Fibroblast of the aortic adventitia (primary cell): ENCODE measurements around the gene HEG1. TPM values are rescaled to one million over a fixed set of nuclear protein-coding genes. Genes with fewer than 3 reads are reported as not detected.
"Not testable (repeated sequence)": the region's sequence is repeated elsewhere in the genome, so short reads cannot be mapped to it uniquely, and the experiment has no call there.

Experiments
- DNase-seq: peaks from one replicate; pipeline ENCODE4 v3.0.0-alpha.2; 2010; ENCODE audit warnings: low read depth
- H3K4me3 ChIP-seq: 2 replicates; pipeline ENCODE4 v1.5.1; 2011; ENCODE audit warnings: low read depth, mild to moderate bottlenecking, control low read depth, low read length, moderate library complexity
- total RNA-seq: library from RNA; depleted of rRNA; stranded (reverse); fragments of >200 nt; gene quantifications from 2 replicates; pipeline ENCODE4 v1.2.3, GENCODE V29; 2012; ENCODE audit warnings: low replicate concordance
- TF ChIP-seq, protein P1 (sequence below): IDR thresholded peaks from 2 replicates; pipeline ENCODE4 v1.5.1; 2011; ENCODE audit warnings: mild to moderate bottlenecking, low read length, control low read depth, inconsistent platforms; ENCODE audit not compliant: insufficient read depth

Gene HEG1
- total RNA-seq, 1 donor = 198 TPM

DNA sequence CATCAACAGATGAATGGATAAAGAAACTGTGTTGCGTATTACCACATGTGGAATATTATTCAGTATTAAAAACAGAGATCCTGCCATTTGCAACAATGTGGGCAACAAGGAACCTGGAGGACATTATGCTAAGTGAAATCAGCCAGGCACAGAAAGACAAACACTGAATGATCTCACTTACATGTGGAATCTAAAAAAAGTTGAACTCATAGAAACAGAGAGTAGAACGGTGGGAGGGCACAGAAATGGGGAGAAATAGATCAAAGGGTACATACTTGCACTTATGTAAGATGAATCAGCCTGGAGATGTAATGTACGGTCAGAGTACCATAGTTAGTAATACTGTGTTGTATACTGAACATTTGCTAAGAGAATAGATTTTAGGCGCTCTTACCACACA, 91.4 kb downstream of the HEG1 start:
- no peak overlapping the region for H3K4me3 ChIP-seq
- DNase-seq = peak; percentile 45
- TF ChIP-seq, protein P1, sequence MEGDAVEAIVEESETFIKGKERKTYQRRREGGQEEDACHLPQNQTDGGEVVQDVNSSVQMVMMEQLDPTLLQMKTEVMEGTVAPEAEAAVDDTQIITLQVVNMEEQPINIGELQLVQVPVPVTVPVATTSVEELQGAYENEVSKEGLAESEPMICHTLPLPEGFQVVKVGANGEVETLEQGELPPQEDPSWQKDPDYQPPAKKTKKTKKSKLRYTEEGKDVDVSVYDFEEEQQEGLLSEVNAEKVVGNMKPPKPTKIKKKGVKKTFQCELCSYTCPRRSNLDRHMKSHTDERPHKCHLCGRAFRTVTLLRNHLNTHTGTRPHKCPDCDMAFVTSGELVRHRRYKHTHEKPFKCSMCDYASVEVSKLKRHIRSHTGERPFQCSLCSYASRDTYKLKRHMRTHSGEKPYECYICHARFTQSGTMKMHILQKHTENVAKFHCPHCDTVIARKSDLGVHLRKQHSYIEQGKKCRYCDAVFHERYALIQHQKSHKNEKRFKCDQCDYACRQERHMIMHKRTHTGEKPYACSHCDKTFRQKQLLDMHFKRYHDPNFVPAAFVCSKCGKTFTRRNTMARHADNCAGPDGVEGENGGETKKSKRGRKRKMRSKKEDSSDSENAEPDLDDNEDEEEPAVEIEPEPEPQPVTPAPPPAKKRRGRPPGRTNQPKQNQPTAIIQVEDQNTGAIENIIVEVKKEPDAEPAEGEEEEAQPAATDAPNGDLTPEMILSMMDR = no peak

DNA sequence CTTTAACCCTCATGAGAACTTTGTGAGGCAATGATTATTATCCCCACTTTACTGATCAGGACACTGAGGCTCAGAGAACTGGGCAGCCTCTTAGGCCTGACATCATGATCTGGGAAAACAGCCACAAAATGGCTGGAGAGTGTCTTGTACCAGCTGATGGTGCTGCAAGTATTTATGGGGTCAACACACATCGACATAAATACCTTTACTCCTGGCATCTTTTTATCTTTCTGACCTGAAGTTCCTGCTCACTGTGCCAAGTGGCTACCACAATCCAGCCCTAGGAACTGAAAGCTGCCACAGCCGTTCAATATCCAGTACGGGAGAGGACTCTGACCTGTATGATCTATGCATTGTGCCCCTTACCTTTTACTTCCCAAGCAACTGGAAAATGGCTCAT, 92.0 kb downstream of the HEG1 start:
- TF ChIP-seq, protein P1 = no peak
- DNase-seq = peak; percentile 59
- H3K4me3 ChIP-seq = no peak overlapping the region

DNA sequence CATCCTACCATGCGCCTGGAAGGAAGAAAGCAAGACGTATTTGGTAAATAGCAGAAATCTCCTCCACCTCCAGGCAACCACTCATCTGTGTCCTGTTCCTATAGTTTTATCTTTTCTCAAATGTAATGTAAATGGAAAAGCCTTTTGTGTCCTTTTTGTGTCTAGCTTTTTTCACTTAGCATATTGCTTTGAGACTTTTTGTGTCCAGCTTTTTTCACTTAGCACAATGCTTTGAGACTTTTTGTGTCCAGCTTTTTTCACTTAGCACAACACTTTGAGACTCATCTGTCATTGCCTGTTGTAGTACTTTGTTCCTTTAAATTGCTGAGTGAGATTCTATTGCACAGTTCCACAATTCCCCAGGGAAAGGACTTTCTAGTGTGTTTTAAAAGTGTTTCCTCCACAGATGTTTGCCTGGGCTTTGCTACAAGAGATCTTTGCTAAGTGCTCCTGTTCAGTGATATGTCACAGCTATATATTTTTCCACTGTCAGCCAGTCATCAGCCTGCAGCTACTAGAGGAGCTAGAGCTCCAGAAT, 93.3 kb downstream of the HEG1 start:
- no peak overlapping the region for H3K4me3 ChIP-seq
- DNase-seq = peak; percentile 68
- TF ChIP-seq, protein P1 = no peak

DNA sequence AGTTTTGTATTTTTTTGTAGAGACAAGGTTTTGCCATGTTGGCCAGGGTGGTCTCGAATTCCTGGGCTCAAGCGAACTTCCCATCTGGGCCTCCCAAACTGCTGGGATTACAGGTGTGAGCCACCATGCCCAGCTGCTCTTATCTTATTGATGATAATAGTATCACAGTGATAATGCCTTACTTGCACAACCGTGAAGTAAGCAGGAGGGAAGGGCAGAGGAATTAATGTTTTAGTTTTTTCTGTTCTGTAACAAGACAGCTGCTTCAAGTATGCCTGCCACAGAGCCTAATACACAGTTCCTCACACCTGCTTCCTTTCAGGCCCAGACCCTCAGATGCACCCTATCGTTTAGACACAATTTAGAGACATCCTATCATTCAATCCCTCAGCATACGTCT, 95.1 kb downstream of the HEG1 start:
- no peak overlapping the region for H3K4me3 ChIP-seq
- DNase-seq = no peak
- TF ChIP-seq, protein P1 = no peak

- TF ChIP-seq, protein P1 = no peak
Observed at GRCh38 chr3:124960105-124960504, 95.7 kb downstream of the HEG1 start.

DNA sequence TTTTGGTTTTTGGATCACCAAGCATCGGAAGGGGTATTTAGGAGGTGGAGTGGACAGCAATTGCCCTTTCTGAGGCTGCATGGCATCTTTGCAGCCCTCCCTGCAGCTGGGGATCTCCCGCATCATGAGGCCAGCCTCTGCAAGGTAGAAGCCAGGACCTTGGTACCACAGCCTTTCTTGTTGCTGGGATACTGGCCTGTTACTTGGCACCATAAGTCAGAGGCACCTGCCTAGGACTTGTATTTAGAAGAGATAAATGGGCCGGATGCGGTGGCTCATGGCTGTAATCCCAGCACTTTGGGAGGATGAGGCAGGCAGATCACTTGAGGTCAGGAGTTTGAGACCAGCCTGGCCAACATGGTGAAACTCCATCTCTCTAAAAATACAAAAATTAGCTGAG, 97.8 kb downstream of the HEG1 start:
- H3K4me3 ChIP-seq = not testable (repeated sequence)
- DNase-seq = peak; percentile 11

More at GRCh38 chr3:124960105-124960504, 95.7 kb downstream of the HEG1 start:
- peak; percentile 37 for DNase-seq
- H3K4me3 ChIP-seq = no peak overlapping the region

GRCh38 chr3:124952282-124952855, 103.4 kb downstream of the HEG1 start:
- H3K4me3 ChIP-seq = no peak overlapping the region
- no peak for DNase-seq
- TF ChIP-seq, protein P1 = no peak
